ENCODE results near the gene SLC7A7.
"Not testable (repeated sequence)": the region's sequence is repeated elsewhere in the genome, so short reads cannot be mapped to it uniquely, and the experiment has no call there.

- not testable (repeated sequence) for TF ChIP-seq CTCF, EZH2phosphoT487 (IDR thresholded peaks at IDR 0.05; ENCODE audit: low read length)
These were observed 83.2 kb downstream of the SLC7A7 start for GRCh38 chr14:22732062-22732461.
